ENCODE data around the gene CYFIP1. TPM values are rescaled to one million over a fixed set of nuclear protein-coding genes. Genes with fewer than 3 reads are reported as not detected.

CYFIP1 gene
- total and polyA plus RNA-seq, 9 of the 15 experiments (the other 6 are each of a cell fraction or from before 2014, with no cell fraction given), result 3.8 to 59.8 (median 28.3) TPM

GRCh38 chr15:22895465-22896190 lies 84.5 kb downstream of the CYFIP1 start (continued):
- TF ChIP-seq PBX2 (CRISPR knock-in tag; IDR thresholded peaks at IDR 0.05; ENCODE audit: low read depth) (no peak), PBX2 (tag; conservative IDR thresholded peaks at IDR 0.05; ENCODE audit: low read depth) (peak; percentile 63), XRCC4 (IDR thresholded peaks at IDR 0.05; ENCODE audit: extremely low read depth, insufficient read depth, insufficient read length) (no peak), CBFA2T3 (IDR thresholded peaks at IDR 0.05) (peak; percentile 62), ARID1B (IDR thresholded peaks at IDR 0.05) (peak; percentile 55), RFX1 (IDR thresholded peaks at IDR 0.05) (no peak), KDM1A (IDR thresholded peaks at IDR 0.05) (0 out of 4 replicates have a peak, but pooled peaks of 1 of the 2 experiments have one; percentile 16), NFE2 (IDR thresholded peaks at IDR 0.05; ENCODE audit: low read depth) (no peak), CBFA2T2 (conservative IDR thresholded peaks at IDR 0.05) (peak; percentile 32)

- no peak for TF ChIP-seq SREBF2 (CRISPR knock-in tag; IDR thresholded peaks at IDR 0.05)
- BruUV-seq (replicated peaks), result no TSS peak
- Histone ChIP-seq H3K36me3 (ENCODE audit: control insufficient read depth, insufficient read depth, low read length) (peaks cover 7% of the 10 kb centered on the region; the same call in 2 of the 3 replicates), H3K9me3 (replicated peaks; ENCODE audit: control insufficient read depth, insufficient read depth, low read depth, low read length) (no peaks in the 10 kb centered on the region), H3K79me2 (ENCODE audit: control insufficient read depth, insufficient read depth, low read length) (no peaks in the 10 kb centered on the region), H4K20me1 (replicated peaks; ENCODE audit: control insufficient read depth, insufficient read depth, low read length) (no peaks in the 10 kb centered on the region), H3K4me2 (ENCODE audit: insufficient read depth, low read length) (no peak overlapping the region), H3K9ac (ENCODE audit: insufficient read depth in 1 of 2, low read depth in 2 of 2, low read length in 2 of 2) (0 out of 4 replicates have a peak overlapping the region, but pooled peaks of 1 of the 2 experiments have one; percentile 7), H3K27ac (ENCODE audit: extremely low read depth, low read depth, low read length) (no peak overlapping the region), H3K4me3 (no peak overlapping the region), H3K27me3 (ENCODE audit: control insufficient read depth in 2 of 2, insufficient read depth in 2 of 2, low read length in 2 of 2) (no peaks in the 10 kb centered on the region), H3K4me1 (replicated peaks in 1 of 2; ENCODE audit: control insufficient read depth in 2 of 2, insufficient read depth in 2 of 2, low read length in 2 of 2) (peaks cover 8 to 26% of the 10 kb centered on the region in 2 experiments), H2AFZ (ENCODE audit: low read depth, low read length) (no peak overlapping the region), H3K9me1 (ENCODE audit: control insufficient read depth, insufficient read depth, low read length) (no peaks in the 10 kb centered on the region)
- ChIA-PET CTCF (ENCODE audit: low intra/inter-chr PET ratio) (no interaction called here), POLR2A (interaction anchor here (0.6 kb wide), 1 partner anchor 136 kb away, joined by 3 read pairs; no protein-coding TSS in a partner anchor)
- DNase-seq (ENCODE audit: extremely low read depth in 1 of 4, low spot score in 3 of 4) (no peak), ATAC-seq (no peak), FAIRE-seq (no peak)
- 95% methylated on average over 13 of the region's 13 CpGs for WGBS (ENCODE audit: insufficient coverage, low coverage, missing lambda C conversion rate)
- intact Hi-C loops (cut with micrococcal nuclease) (no loop called here), in situ Hi-C loops (cut with MboI) (no loop called here)
These were observed 86.3 kb downstream of the CYFIP1 start for GRCh38 chr15:22893881-22894280.

Data from K562 (cell line).